Activated naive CD4-positive, alpha-beta T cell treated with anti-CD3 and anti-CD28 coated beads, Interleukin-2, amount 50 U/mL, for 16 hours (primary cell): ENCODE data around the gene DHX40.
"Not testable (repeated sequence)": the region's sequence is repeated elsewhere in the genome, so short reads cannot be mapped to it uniquely, and the experiment has no call there.

ENCODE experiments used
- DNase-seq: peaks from one replicate; pipeline ENCODE4 v3.0.0-alpha.2; 2020

The DHX40 gene

GRCh38 chr17:59632398-59632797, 67.0 kb downstream of the DHX40 start:
- DNase-seq = no peak

GRCh38 chr17:59633658-59634359, 68.4 kb downstream of the DHX40 start:
- DNase-seq = no peak

GRCh38 chr17:59634632-59635541, 69.5 kb downstream of the DHX40 start:
- DNase-seq = no peak

DNA sequence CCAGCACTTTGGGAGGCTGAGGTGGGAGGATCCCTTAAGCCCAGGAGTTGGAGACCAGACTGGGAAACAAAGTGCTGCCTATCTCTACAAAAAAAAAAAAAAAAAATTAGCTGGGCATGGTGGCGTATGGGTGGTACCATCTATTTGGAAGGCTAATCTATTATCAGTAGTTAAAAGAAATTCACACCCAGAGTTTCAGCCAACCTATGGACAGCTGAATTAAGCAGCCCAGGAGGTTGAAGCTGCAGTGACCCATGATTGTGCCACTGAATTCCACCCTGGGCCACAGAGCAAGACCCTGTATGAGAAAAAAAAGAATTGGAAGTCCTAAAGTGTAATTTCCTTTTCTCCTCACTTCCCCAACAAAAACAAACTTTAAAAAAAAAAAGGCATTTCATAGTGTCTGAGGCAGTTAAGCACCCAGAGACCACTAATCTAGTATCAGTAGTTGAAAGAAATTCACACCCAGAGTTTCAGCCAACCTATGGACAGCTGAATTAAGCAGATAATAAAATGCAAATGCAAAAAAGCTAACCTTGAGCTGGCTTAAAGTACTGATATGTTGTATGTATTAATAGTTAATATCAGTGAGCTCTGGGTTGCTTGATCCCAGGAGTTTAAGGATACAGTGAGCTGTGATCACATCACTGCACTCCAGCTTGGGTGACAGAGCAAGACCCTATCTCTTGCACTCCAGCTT, 72.4 kb downstream of the DHX40 start:
- DNase-seq = no peak

GRCh38 chr17:59638553-59638952, 73.1 kb downstream of the DHX40 start:
- DNase-seq = no peak

GRCh38 chr17:59641799-59642484, 76.5 kb downstream of the DHX40 start:
- no peak for DNase-seq

- DNase-seq = no peak
Measured at GRCh38 chr17:59642565-59642964, 77.2 kb downstream of the DHX40 start.

- DNase-seq = no peak
Measured at GRCh38 chr17:59643159-59644140, 78.0 kb downstream of the DHX40 start.

DNA sequence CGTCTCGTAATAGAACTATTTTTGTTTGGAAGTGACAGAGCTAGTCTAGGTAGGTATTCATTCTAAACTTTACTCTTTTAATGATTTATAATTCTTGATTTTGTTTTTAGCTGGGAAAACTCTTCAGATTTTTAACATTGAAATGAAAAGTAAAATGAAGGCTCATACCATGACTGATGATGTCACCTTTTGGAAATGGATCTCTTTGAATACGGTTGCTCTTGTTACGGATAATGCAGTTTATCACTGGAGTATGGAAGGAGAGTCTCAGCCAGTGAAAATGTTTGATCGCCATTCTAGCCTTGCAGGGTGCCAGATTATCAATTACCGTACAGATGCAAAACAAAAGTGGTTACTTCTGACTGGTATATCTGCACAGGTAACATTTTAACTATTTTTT, 81.9 kb downstream of the DHX40 start:
- DNase-seq = no peak

- DNase-seq = no peak
Measured at GRCh38 chr17:59649886-59650285, 84.5 kb downstream of the DHX40 start.

DNA sequence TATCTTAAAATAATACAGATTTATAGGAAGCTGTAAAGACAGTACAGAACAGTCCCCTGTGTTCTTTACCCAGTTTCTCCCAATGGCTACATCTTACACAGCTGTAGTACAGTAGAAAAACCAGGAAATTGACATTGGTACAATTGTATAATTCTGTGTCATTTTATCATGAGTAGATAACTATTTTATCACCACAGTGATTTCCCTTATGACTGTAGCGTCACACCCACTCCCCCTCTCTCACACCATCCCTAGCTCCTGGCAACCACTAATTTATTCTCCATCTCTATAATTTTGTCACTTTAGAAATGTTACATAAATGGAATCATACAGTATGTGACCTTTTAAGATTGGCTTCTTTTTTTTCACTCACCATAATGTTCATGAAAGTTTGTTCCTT, 85.2 kb downstream of the DHX40 start:
- no peak for DNase-seq

DNA sequence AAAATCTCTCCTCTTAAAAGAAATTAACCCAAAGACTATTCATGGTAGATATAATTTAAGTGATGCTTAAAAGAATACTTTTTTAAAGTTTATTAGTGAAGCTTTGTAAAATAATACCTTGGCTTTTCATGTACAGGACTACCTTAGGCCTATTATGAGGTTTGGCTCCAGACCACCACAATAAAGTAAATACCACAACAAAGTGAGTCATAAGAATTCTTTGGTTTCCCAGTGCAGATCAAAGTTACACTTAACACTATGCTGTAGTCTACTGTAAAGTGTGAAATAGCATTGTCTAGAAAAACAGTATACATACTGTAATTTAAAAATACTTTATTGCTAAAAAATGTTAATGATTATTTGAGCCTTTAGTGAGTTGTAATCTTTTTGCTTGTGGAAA, 85.9 kb downstream of the DHX40 start:
- DNase-seq = no peak

DNA sequence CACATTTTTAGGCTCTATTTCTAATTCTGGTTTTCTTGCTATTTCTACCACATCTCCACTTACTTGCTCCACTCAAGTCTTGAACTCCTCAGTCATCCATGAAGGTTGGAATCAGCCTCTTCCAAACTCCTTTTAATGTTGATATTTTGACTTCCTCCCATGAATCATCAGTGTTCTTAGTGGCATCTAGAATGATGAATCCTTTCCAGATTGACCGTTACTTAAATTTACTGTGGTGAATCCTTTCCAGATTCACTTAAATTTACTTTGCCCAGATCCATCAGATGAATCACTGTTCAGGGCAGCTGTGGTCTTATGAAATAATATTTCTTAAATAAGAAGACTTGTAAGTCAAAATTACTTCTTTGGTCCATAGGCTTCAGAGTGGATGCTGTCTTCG, 86.7 kb downstream of the DHX40 start:
- no peak for DNase-seq

DNA sequence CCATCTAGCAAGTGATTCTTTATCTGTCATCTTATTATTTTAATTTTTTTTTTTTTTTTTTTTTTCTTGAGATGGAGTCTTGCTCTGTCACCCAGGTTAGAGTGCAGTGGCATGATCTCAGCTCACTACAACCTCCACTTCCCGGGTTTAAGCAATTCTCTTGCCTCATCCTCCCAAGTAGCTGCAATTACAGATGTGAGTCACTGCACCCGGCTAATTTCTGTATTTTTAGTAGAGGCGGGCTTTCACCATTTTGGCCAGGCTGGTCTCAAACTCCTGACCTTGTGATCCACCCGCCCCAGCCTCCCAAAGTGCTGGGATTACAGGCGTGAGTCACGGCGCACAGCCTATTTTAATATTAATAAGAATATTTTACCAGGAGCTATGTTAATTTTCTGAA, 91.2 kb downstream of the DHX40 start:
- DNase-seq = not testable (repeated sequence)
